Gastrocnemius medialis (tissue), 4 donors: ENCODE data around the gene LHPP. TPM values are rescaled to one million over a fixed set of nuclear protein-coding genes. Genes with fewer than 3 reads are reported as not detected.

Experiments used
- ATAC-seq, 2 donors: fragments of 150-250 bp; one replicate each; pipeline ENCODE4 v1.9.1; 2016
- DNase-seq, 2 donors: peaks; one replicate each; pipeline ENCODE4 v3.0.0-alpha.2; 2019
- H3K27ac ChIP-seq, 4 donors: fragments of 200-600 bp; sonication (generic); 1 replicate in 1 of 4; 2 replicates in 3 of 4; pipeline ENCODE4 v1.5.1; 2016 to 2018; ENCODE audit warnings: mild to moderate bottlenecking in 2 of 4, moderate library complexity in 1 of 4
- H3K27me3 ChIP-seq, 3 donors: fragments of 200-600 bp; sonication (generic) in 2 of 3; 1 replicate in 1 of 3; 2 replicates in 2 of 3; pipeline versions ENCODE4 v1.5.1 to v1.6.0; 2016 to 2019; ENCODE audit warnings: mild to moderate bottlenecking in 1 of 3, moderate library complexity in 1 of 3
- H3K36me3 ChIP-seq, 2 donors: fragments of 200-600 bp; sonication (generic) in 1 of 2; one replicate each; pipeline ENCODE4 v1.5.1; 2017 to 2018
- H3K4me1 ChIP-seq, 2 donors: fragments of 200-600 bp; sonication (generic) in 1 of 2; one replicate each; pipeline ENCODE4 v1.5.1; 2016 to 2017; ENCODE audit warnings: mild to moderate bottlenecking in 2 of 2
- H3K4me3 ChIP-seq, 4 donors: fragments of 200-600 bp; sonication (generic) in 3 of 4; 1 replicate in 1 of 4; 2 replicates in 3 of 4; pipeline ENCODE4 v1.5.1; 2016 to 2019; ENCODE audit warnings: mild to moderate bottlenecking in 2 of 4
- H3K9me3 ChIP-seq, 3 donors: fragments of 200-600 bp; sonication (generic) in 2 of 3; 1 replicate in 1 of 3; 2 replicates in 2 of 3; pipeline ENCODE4 v1.5.1; 2016 to 2019
- CTCF ChIP-seq, 5 experiments: fragments of 450-650 bp in 3 of 5; fragments of 200-600 bp in 2 of 5; sonication (generic) in 2 of 5; IDR thresholded peaks in 4 of 5; conservative IDR thresholded peaks in 1 of 5; 1 replicate in 4 of 5; 2 replicates in 1 of 5; pipeline ENCODE4 v1.5.1; 2016 to 2019; ENCODE audit warnings: antibody characterized with exemption in 5 of 5, mild to moderate bottlenecking in 3 of 5, moderate library complexity in 3 of 5
- POLR2A ChIP-seq, 2 donors: fragments of 450-650 bp; IDR thresholded peaks; one replicate each; pipeline ENCODE4 v1.6.1; 2017; ENCODE audit warnings: antibody characterized with exemption in 2 of 2, mild to moderate bottlenecking in 2 of 2, moderate library complexity in 2 of 2
- in situ Hi-C, 4 donors: fragments of 200-750 bp; cut with MboI; loops; one replicate each; pipeline versions ENCODE4 v1.15.0 to v1.8.0; 2017; ENCODE audit warnings: low sequenced_read_pairs in 4 of 4
- intact Hi-C: fragments of 100-400 bp; cut with DNase I; formaldehyde crosslinking; loops from one replicate; pipeline ENCODE4 v1.15.1; 2023; ENCODE audit warnings: low total_unique reads
- total RNA-seq, 4 donors: library from RNA; depleted of rRNA; stranded (reverse); fragments of >200 nt; gene quantifications; one replicate each; pipeline versions ENCODE4 v1.1.0 to v1.2.3, GENCODE V29; 2016

LHPP gene
- total RNA-seq, 4 donors from 2014 or later, result 4.9 to 16.0 (median 12.2) TPM

- intact Hi-C loops, result no loop called here
- in situ Hi-C loops, result no loop called here
- H3K4me1 ChIP-seq, result no peaks in the 10 kb centered on the region
- TF ChIP-seq POLR2A (IDR thresholded peaks at IDR 0.05), result no peak
- H3K9me3 ChIP-seq, result no peaks in the 10 kb centered on the region
- H3K36me3 ChIP-seq, result no peaks in the 10 kb centered on the region
- no peak overlapping the region for H3K4me3 ChIP-seq
- ATAC-seq (no peak), DNase-seq (no peak)
- H3K27me3 ChIP-seq, result no peaks in the 10 kb centered on the region
- H3K27ac ChIP-seq, result no peak overlapping the region
These were observed 113.7 kb downstream of the LHPP start for GRCh38 chr10:124575107-124576035.

GRCh38 chr10:124576526-124577420 is 115.2 kb downstream of the LHPP start:
- Histone ChIP-seq H3K27ac (no peak overlapping the region), H3K4me3 (no peak overlapping the region), H3K9me3 (no peaks in the 10 kb centered on the region), H3K4me1 (no peaks in the 10 kb centered on the region), H3K36me3 (no peaks in the 10 kb centered on the region), H3K27me3 (no peaks in the 10 kb centered on the region)
- no peak for DNase-seq
- no peak for ATAC-seq
- TF ChIP-seq POLR2A (IDR thresholded peaks at IDR 0.05), result no peak
- no peak for TF ChIP-seq CTCF (IDR thresholded peaks at IDR 0.05 in 4 of 5, conservative IDR thresholded peaks at IDR 0.05 in 1 of 5)
- in situ Hi-C loops (no loop called here), intact Hi-C loops (no loop called here)

- in situ Hi-C loops, result no loop called here
- no peak for ATAC-seq
- Histone ChIP-seq H3K27ac (no peak overlapping the region), H3K27me3 (no peaks in the 10 kb centered on the region), H3K4me1 (no peaks in the 10 kb centered on the region), H3K4me3 (no peak overlapping the region), H3K36me3 (no peaks in the 10 kb centered on the region), H3K9me3 (no peaks in the 10 kb centered on the region)
- DNase-seq, result no peak
- intact Hi-C loops, result no loop called here
- no peak for TF ChIP-seq POLR2A (IDR thresholded peaks at IDR 0.05)
- TF ChIP-seq CTCF (IDR thresholded peaks at IDR 0.05 in 4 of 5, conservative IDR thresholded peaks at IDR 0.05 in 1 of 5), result no peak
These were observed 116.0 kb downstream of the LHPP start for GRCh38 chr10:124577651-124578050.

- Histone ChIP-seq H3K27ac (no peak overlapping the region), H3K4me3 (no peak overlapping the region), H3K4me1 (no peaks in the 10 kb centered on the region), H3K9me3 (no peaks in the 10 kb centered on the region), H3K36me3 (no peaks in the 10 kb centered on the region), H3K27me3 (no peaks in the 10 kb centered on the region)
- in situ Hi-C loops, result no loop called here
- no peak for ATAC-seq
- DNase-seq, result no peak
- TF ChIP-seq POLR2A (IDR thresholded peaks at IDR 0.05) (no peak), CTCF (IDR thresholded peaks at IDR 0.05 in 4 of 5, conservative IDR thresholded peaks at IDR 0.05 in 1 of 5) (no peak)
- intact Hi-C loops, result no loop called here
These were observed 116.8 kb downstream of the LHPP start for GRCh38 chr10:124578231-124579010.
